HG03442 (cell line): ENCODE data around the gene KLK6.

ENCODE experiments used
- ATAC-seq: cut with Tn5 transposase; IDR thresholded peaks from one replicate; pipeline ENCODE4 v1.9.1; 2021; ENCODE audit warnings: mild to moderate bottlenecking, moderate library complexity; ENCODE audit not compliant: unreplicated experiment

Gene KLK6

DNA sequence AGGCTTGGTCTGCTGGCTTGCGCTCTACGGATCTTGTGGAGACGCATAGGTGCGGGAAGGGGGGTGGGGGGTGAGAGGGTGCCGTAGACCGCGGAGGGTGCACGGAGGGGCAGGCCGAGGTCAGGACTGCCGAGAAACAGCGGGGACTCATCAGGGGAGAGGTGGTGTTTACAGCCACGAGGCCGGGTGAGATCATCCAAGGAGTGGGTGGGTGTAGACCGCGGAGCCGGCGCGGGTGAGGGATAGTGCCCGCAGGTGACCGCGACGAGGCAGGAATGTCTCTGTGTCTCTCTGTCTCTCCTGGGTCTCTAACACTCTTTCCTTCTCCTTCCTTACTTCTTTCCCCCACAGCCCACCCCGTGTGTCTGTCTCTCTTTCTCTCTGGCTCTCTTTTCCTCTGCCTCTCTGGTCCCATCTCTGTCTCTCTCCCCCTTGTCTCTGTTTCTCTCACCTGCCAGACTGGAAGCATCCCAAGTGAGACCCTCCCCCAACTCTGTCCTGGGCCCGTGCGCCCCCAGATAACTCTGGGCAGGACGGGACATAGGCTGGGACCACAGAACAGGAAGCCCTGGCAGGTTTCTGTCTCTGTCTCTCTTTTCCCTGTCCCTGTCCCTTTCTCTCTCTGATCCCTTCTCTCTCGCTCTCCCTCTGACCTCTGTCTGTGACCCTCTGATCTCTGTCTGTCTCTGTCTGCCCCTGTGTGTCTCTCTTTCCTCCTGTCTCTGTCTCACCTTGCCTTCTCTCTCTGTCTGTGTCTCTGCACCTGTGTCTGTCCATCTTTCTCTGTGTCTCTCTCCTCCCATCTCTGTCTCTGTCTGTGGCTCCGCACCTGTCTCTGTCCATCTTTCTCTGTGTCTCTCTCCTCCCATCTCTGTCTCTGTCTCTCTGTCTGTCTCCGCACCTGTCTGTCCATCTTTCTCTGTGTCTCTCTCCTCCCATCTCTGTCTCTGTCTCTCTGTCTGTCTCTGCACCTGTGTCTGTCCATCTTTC, 56.4 kb downstream of the KLK6 start:
- ATAC-seq, result no peak

DNA sequence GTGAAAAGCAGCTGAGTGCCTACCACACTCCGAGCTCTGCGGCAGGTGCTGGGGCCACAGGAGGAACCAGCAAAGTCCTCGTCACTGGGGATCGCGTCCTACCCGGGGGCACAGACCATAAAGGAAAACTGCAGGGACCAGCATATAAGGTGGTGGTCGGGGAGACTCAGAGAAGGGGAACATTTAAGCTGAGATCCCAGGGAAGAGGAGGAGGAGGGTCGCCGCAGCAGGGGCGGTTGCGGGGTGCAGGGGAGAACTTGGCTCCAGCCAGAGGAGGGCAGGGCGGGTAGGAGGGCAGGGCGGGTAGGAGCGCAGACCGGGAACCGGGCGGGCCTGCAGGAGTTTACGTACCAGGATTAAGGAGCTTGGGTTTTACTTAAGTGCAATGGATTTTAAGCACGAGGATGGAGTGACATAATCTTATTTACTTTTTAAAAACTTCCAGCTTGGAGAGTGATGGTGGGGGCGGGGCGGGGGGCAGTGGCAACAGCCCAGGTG, 57.2 kb downstream of the KLK6 start:
- ATAC-seq, result no peak

DNA sequence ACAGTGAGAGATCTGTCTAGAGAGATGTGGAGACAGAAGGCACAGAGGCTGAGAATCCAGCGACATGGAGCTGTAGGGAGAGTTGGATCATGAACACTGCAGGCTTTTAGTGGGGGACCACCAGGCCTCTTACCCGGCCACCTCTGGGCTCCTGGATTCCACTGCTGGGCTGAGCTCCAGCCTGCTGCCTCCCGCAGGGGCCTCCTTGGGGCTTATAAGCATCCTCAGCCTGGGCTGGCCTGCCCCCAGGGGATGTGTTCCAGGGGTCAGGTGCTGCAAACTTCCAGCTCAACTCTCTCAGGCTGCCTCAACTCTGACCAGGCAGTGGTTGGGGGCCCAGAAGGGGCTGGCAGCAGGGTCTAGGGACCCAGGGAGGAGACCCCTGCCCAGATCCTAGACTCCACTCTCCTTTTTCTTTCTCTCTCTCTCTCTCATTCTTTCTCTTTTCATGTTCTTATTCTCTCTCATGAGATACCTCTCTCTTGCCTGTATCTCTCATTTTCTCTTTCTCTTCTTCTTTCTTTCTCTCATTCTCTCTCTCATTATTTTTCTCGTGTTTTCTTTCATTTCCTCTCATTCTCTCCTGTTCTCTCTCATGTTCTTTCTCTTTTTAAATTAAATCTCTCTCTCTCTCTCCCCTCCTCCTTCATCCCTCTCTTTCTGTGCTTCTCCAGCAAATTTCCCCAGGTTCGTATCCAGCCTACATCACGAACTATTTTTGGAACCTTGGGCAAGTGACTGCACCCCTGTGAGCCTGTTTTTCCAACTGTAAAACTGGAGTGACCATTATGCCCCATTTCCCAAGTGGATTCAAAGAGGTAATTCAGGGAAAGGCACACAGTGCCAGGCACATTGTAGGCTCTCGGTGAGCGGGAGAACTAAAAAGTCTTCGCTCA, 57.9 kb downstream of the KLK6 start, which contains the start of gene KLK4:
KLK4 (minus strand) TSS at position 190 of the 896 bp plus-strand sequence. CDS start 657 bp downstream, outside the sequence.
- no peak for ATAC-seq

DNA sequence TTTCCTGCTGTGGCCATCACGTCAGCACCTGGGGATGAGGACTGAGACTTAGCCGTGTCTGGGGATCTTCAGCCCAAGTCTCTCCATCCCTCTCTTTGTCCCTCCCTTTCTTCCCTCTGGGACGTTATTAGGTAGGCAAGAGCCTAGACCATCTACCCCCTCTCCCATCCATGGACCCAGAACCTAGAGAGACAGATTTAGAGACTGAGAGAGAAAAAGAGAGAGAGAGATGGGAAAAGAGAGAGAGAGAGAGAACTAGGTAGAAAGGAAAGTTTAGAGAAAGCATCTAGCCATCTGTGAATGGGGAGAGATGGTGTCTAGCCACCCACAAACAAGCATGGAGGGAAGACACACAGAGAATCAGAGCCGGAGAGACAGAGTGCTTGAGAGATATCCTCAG, 58.7 kb downstream of the KLK6 start:
- no peak for ATAC-seq

DNA sequence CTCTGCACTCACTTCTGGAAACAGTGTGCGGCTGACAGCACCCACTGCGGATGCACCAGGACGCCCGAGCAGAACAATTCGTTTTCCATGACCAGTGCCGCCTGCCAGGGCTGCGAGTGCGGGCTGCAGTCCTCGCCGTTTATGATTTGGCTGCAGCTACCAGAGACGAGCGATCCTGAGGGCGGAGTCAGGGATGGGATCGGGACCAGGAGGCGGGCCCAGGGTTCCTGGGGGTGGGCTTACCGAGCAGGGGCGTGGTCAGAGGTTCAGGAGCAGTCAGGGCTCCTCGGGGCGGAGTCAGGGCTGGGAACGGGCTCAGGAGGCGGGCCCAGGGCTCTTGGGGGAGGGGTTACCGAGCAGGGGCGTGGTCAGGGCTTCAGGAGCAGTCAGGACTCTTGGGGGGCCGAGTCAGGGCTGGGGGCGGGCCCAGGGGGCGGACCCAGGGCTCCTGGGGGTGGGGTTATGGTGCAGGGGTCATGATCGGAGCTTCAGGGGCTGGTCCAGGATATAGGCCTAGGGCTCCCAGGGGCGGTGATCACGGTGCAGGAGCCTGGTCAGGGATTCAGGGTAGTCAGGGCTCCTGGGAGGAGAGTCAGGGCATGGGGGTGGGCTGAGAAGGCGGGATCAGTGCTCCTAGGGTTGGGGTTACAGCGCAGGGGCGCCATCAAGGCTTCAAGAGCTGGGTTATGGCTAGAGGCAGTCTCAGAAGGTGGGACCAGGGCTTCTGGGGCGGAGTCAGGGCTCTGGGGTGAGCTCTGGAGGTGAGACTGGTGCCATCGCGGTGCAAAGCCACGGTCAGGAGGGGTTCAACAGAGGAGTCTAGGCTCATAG, 59.9 kb downstream of the KLK6 start:
- ATAC-seq, result peak; percentile 70
